Measurements from ENCODE around the gene PDE6B. TPM values are rescaled to one million over a fixed set of nuclear protein-coding genes. Genes with fewer than 3 reads are reported as not detected.

PDE6B gene
- total and polyA plus RNA-seq, 7 donors, result 0.03 to 0.48 (median 0.31) TPM; not detected in 1

GRCh38 chr4:612052-612748 lies 13.2 kb upstream of the PDE6B start:
- H3K36me3 ChIP-seq (ENCODE audit: insufficient read depth in 1 of 2, low read depth in 1 of 2), result no peaks in the 10 kb centered on the region
- ATAC-seq, result no peak

GRCh38 chr4:612749-613125 lies 12.6 kb upstream of the PDE6B start:
- DNase-seq (no peak), ATAC-seq (no peak)
- Histone ChIP-seq H3K27me3 (ENCODE audit: insufficient read depth in 3 of 3, low read length in 2 of 3) (peaks cover 0 to 13% (median 4%) of the 10 kb centered on the region in 3 donors), H3K4me1 (no peaks in the 10 kb centered on the region), H3K27ac (no peak overlapping the region), H3K36me3 (ENCODE audit: insufficient read depth in 1 of 2, low read depth in 1 of 2) (no peaks in the 10 kb centered on the region), H3K4me3 (no peak overlapping the region), H3K9me3 (no peaks in the 10 kb centered on the region)
- 82 to 84% (median 83%) methylated on average over 7 of the region's 7 CpGs for WGBS, 3 donors
- TF ChIP-seq CTCF (IDR thresholded peaks at IDR 0.05), result no peak
- intact Hi-C loops (cut with DNase I), result no loop called here

More at GRCh38 chr4:612052-612748, 13.2 kb upstream of the PDE6B start:
- 77 to 81% (median 80%) methylated on average over 22 of the region's 22 CpGs for WGBS, 3 donors
- no peaks in the 10 kb centered on the region for H3K4me1 ChIP-seq
- intact Hi-C loops (cut with DNase I), result no loop called here
- H3K27me3 ChIP-seq (ENCODE audit: insufficient read depth in 3 of 3, low read length in 2 of 3), result peaks cover 0 to 8% (median 4%) of the 10 kb centered on the region in 3 donors
- H3K27ac ChIP-seq, result no peak overlapping the region
- no peaks in the 10 kb centered on the region for H3K9me3 ChIP-seq
- no peak for TF ChIP-seq CTCF (IDR thresholded peaks at IDR 0.05)
- no peak for DNase-seq
- H3K4me3 ChIP-seq, result no peak overlapping the region

GRCh38 chr4:613126-613525 lies 12.2 kb upstream of the PDE6B start:
- H3K27ac ChIP-seq, result no peak overlapping the region
- peaks cover 0 to 16% (median 4%) of the 10 kb centered on the region in 3 donors for H3K27me3 ChIP-seq (ENCODE audit: insufficient read depth in 3 of 3, low read length in 2 of 3)
- TF ChIP-seq CTCF (IDR thresholded peaks at IDR 0.05), result no peak
- H3K9me3 ChIP-seq, result no peaks in the 10 kb centered on the region
- intact Hi-C loops (cut with DNase I), result no loop called here
- H3K4me1 ChIP-seq, result no peaks in the 10 kb centered on the region
- ATAC-seq (no peak), DNase-seq (no peak)
- no peaks in the 10 kb centered on the region for H3K36me3 ChIP-seq (ENCODE audit: insufficient read depth in 1 of 2, low read depth in 1 of 2)
- no peak overlapping the region for H3K4me3 ChIP-seq
- WGBS, 3 donors, result 82 to 88% (median 85%) methylated on average over 9 of the region's 9 CpGs

- 39 to 53% (median 45%) methylated on average over 1 of the region's 1 CpG for WGBS, 3 donors
- no peak for TF ChIP-seq CTCF (IDR thresholded peaks at IDR 0.05)
- no peaks in the 10 kb centered on the region for H3K9me3 ChIP-seq
- DNase-seq (no peak), ATAC-seq (no peak)
- H3K27ac ChIP-seq, result no peak overlapping the region
- H3K4me3 ChIP-seq, result no peak overlapping the region
- H3K4me1 ChIP-seq, result no peaks in the 10 kb centered on the region
- H3K36me3 ChIP-seq (ENCODE audit: insufficient read depth in 1 of 2, low read depth in 1 of 2), result no peaks in the 10 kb centered on the region
- peaks cover 0 to 16% (median 4%) of the 10 kb centered on the region in 3 donors for H3K27me3 ChIP-seq (ENCODE audit: insufficient read depth in 3 of 3, low read length in 2 of 3)
- intact Hi-C loops (cut with DNase I), result no loop called here
These were observed 9.3 kb upstream of the PDE6B start for GRCh38 chr4:616091-616490.

All from psoas muscle (tissue), 8 donors.